Measurements from ENCODE around the gene SEPHS1. TPM values are rescaled to one million over a fixed set of nuclear protein-coding genes. Genes with fewer than 3 reads are reported as not detected.

The SEPHS1 gene
- polyA plus RNA-seq, 1 donor from 2014 or later = 7.9 TPM

DNA sequence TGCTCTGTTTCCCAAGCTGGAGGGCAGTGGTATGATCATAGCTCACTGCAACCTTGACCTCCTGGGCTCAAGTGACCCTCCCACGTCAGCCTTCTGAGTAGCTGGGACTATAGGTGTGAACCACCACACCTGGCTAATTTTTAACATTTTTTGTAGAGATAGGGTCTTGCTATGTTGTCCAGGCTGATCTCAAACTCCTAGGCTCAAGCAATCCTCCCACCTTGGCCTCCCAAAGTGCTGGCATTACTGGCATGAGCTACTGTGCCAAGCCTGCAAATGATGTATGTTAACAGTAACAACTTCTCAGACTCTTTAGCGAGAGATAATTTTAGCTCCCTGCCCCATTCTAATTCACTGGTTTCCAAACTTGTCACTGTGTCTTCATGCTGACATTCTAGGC is 27.7 kb upstream of the SEPHS1 start:
- H3K4me3 Mint-ChIP-seq = no peak overlapping the region
- H3K27ac Mint-ChIP-seq = no peak overlapping the region

DNA sequence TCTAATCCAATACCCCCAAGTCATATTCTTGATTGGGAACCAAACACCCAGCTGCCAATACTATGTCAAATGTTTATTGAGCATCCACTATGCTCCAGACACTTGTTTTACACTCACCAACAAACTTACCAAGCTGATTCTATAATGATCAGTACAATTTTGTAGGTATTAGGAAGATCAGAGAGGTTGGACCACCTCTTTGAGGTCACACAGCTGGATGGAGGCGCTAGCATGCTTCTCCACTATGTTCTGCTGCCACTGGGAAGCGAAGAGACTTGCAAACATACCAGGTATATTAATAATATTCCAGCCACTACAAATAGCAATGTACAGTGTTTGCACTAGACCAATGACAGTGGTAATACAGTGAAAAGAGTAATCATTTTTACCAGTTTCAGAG is 25.6 kb upstream of the SEPHS1 start:
- Mint-ChIP-seq H3K27ac (no peak overlapping the region), H3K4me1 (no peaks in the 10 kb centered on the region)

More for the DNA sequence above, 27.7 kb upstream of the SEPHS1 start:
- H3K27me3 Mint-ChIP-seq = peaks cover 6% of the 10 kb centered on the region
- H3K4me1 Mint-ChIP-seq = no peaks in the 10 kb centered on the region
- no peaks in the 10 kb centered on the region for H3K36me3 Mint-ChIP-seq
- H3K9me3 Mint-ChIP-seq = no peaks in the 10 kb centered on the region

DNA sequence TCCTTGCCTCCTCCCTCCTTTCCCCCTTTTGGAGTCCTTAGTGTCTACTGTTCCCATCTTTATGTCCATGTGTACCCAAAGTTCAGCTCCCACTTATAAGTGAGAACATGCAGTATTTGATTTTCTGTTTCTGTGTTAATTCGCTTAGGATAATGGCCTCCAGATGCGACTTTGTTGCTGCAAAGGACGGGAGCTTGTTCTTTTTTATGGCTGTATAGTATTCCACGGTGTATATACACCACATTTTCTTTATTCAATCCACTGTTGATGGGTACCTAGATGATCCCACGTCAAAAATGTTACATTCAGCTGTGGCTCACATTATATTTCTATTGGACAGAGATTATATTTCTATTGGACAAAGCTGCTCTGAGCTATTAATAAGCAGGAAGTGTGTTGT is 24.4 kb upstream of the SEPHS1 start:
- no peaks in the 10 kb centered on the region for H3K4me1 Mint-ChIP-seq
- no peak overlapping the region for H3K27ac Mint-ChIP-seq

More for the DNA sequence above, 25.6 kb upstream of the SEPHS1 start:
- peaks cover 3% of the 10 kb centered on the region for H3K27me3 Mint-ChIP-seq
- no peaks in the 10 kb centered on the region for H3K9me3 Mint-ChIP-seq
- no peaks in the 10 kb centered on the region for H3K36me3 Mint-ChIP-seq
- H3K4me3 Mint-ChIP-seq = no peak overlapping the region

DNA sequence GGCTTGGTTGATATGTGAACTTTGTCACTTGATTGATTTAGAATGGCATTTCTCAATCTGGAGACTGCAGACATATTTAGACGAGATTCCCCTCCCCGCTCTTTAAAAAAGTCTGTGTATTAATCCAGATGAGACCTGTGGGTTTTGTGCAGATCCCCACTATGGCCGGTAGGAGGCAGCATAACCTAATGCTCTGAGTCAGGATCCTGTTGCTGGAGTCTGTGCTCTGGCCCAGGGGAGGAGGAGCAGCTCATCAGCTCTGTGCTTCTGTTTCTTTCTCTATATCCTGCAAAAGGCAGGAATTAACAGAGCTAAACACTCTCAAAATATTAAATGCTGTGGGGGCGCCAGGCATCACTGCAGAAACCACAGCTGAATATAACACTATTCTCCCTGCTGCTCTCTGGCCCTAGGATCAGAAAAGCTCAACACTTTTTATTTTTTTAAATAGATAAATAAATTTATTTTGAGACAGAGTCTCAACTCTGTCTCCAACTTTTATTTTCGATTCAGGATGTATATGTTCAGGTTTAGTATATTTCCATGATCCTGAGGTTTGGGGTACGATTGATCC is 23.9 kb upstream of the SEPHS1 start:
- Mint-ChIP-seq H3K36me3 (no peaks in the 10 kb centered on the region), H3K9me3 (no peaks in the 10 kb centered on the region), H3K27me3 (no peaks in the 10 kb centered on the region), H3K4me1 (no peaks in the 10 kb centered on the region), H3K27ac (no peak overlapping the region), H3K4me3 (no peak overlapping the region)

More for the DNA sequence above, 24.4 kb upstream of the SEPHS1 start:
- Mint-ChIP-seq H3K27me3 (no peaks in the 10 kb centered on the region), H3K4me3 (no peak overlapping the region), H3K9me3 (no peaks in the 10 kb centered on the region), H3K36me3 (no peaks in the 10 kb centered on the region)

DNA sequence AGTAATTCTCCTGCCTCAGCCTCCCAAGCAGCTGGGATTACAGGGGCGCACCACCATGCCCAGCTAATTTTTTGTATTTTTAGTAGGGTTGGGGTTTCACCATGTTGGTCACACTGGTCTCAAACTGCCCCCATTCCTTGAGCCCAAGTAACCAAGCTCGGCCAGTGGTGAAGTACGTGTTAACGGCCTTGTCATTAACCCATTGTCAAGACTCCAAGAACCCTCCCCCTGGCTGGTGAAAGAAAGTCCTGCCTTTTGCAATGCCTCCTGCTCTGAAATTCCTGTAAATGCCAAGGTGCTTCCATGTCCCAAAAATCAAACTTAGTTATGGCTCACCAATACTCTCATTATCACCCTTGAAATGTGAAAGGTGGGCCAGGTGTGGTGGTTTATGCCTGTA is 18.8 kb upstream of the SEPHS1 start:
- Mint-ChIP-seq H3K27ac (peak overlapping the region in 1 of 3 donors; percentile 35), H3K9me3 (no peaks in the 10 kb centered on the region), H3K36me3 (peaks cover 1% of the 10 kb centered on the region), H3K4me1 (no peaks in the 10 kb centered on the region), H3K4me3 (no peak overlapping the region), H3K27me3 (peaks cover 3% of the 10 kb centered on the region)

DNA sequence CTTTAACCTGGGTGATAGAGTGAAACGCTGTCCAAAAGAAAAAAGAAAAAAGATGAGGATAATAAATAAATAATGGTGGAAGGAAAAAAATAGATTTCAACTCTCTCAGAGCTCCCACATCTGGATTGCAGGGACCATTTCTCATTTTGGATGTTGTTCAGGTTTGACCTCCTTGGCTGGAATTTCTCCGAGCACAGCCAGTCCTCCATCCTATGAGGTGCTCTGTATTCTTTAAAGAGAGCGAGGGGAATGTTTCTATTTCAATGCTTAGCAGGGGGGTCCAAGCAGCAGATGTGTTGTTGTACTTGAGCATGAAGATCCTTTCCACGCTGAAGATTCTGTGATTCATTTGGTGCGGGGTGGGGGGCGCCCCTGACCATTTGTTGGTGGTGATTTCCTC is 17.7 kb upstream of the SEPHS1 start:
- Mint-ChIP-seq H3K36me3 (peaks cover 1% of the 10 kb centered on the region), H3K27me3 (peaks cover 5% of the 10 kb centered on the region), H3K9me3 (no peaks in the 10 kb centered on the region), H3K4me3 (no peak overlapping the region), H3K4me1 (no peaks in the 10 kb centered on the region), H3K27ac (no peak overlapping the region)

DNA sequence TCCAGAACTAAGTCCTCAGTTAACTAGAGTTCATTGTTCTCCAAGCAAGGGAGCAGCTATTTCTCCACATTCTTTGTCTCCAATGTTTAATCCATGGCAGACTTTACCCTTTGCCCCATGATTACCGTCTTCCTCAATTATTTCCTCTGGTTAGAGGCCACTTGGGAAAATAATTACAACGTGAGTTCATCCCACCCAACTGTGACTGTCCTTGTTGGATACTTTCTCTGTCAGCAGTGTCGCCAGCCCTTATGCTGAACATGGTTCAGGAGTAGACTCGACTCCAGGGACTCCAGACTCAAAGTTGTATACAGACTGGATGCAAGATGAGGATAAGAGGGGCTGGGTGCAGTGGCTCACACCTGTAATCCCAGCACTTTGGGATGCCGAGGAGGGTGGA is 17.1 kb upstream of the SEPHS1 start:
- Mint-ChIP-seq H3K36me3 (peaks cover 1% of the 10 kb centered on the region), H3K27me3 (peaks cover 5% of the 10 kb centered on the region), H3K4me3 (no peak overlapping the region), H3K27ac (no peak overlapping the region), H3K4me1 (no peaks in the 10 kb centered on the region), H3K9me3 (no peaks in the 10 kb centered on the region)

DNA sequence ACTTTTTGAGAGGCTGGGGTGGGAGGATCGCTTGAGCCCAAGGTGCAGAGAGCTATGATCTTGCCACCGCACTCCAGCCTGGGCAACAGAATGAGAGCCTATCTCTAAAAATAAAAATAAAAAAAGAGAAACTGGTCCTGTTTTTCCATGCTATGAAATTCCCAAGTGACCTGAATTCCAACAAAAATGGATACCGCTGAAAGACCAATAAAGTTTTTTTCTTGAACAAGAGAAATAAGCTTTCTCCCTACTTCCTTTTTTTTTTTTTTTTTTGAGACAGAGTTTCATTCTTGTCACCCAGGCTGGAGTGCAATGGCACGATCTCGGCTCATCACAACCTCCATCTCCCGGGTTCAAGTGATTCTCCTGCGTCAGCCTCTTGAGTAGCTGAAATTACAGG is 12.5 kb upstream of the SEPHS1 start:
- Mint-ChIP-seq H3K9me3 (no peaks in the 10 kb centered on the region), H3K4me3 (no peak overlapping the region), H3K27me3 (peaks cover 8% of the 10 kb centered on the region), H3K36me3 (peaks cover 1% of the 10 kb centered on the region), H3K4me1 (no peaks in the 10 kb centered on the region), H3K27ac (no peak overlapping the region)

DNA sequence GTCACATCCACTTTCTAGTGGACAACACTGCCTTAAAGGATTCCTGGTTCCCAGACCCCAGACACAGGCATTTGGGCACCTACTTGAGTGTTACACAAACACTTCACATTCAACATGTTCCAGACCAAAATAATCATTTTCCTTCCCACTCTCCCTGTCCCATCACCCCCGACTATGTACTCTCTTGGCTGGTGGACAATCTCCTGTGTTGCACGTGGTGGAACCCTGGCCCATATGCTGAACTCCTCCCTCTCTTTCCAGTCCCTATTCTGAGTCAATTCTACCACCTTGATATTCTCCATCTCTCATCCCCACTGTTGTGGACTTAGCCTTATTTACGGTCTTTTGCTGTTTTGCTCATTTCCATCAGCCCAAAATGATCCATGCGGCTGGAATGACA is 8.3 kb upstream of the SEPHS1 start:
- H3K4me1 Mint-ChIP-seq = peaks cover 2 to 9% (median 6%) of the 10 kb centered on the region in 3 donors
- H3K27ac Mint-ChIP-seq = no peak overlapping the region
- no peaks in the 10 kb centered on the region for H3K36me3 Mint-ChIP-seq
- H3K9me3 Mint-ChIP-seq = no peaks in the 10 kb centered on the region
- no peak overlapping the region for H3K4me3 Mint-ChIP-seq
- peaks cover 21% of the 10 kb centered on the region for H3K27me3 Mint-ChIP-seq

DNA sequence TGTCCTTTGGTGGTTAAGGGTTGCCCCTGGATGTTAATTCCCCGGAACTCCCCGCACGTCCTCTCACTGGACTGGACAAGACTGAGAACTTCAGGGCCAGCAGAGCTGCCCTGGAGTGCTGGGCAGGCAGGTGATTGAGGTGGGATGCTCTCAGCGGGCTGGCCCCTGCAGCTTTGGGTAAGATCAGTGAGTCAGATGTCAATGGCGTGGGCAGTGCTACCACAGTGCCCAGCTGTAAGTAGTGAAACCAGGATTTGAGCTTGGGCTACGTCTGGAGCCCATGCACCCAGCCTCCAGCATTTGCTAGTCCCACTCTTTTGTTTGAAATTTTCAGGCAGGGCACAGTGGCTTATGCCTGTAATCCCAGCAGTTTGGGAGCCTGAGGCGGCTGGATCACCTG is 6.7 kb upstream of the SEPHS1 start:
- Mint-ChIP-seq H3K27ac (peak overlapping the region in 1 of 3 donors; percentile 59), H3K4me1 (peaks cover 2 to 16% (median 11%) of the 10 kb centered on the region in 3 donors), H3K36me3 (no peaks in the 10 kb centered on the region), H3K27me3 (peaks cover 23% of the 10 kb centered on the region), H3K4me3 (no peak overlapping the region), H3K9me3 (no peaks in the 10 kb centered on the region)

DNA sequence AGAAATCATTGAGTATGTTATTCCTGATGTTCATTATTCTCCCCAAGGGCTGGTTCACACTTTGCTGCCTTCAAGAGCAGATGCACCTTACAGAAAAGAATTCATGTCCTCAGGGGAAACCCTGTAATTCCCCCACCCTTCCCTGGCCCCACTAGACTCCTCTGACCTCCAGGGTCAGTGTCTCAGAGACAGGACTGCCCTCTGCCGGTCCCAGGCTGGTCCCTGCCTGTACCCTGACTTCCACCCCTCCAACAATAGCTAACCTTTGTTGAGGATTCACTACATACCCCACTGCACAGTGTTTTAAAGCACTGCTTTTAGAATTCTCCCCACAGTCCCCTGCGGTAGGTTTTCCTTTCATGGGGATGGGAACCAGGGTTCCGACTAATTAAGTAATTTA is 4.4 kb upstream of the SEPHS1 start:
- Mint-ChIP-seq H3K9me3 (no peaks in the 10 kb centered on the region), H3K4me3 (peak overlapping the region in 1 of 4 donors; percentile 67), H3K36me3 (no peaks in the 10 kb centered on the region), H3K27me3 (peaks cover 25% of the 10 kb centered on the region), H3K27ac (no peak overlapping the region), H3K4me1 (peaks cover 5 to 22% (median 17%) of the 10 kb centered on the region in 3 donors)

DNA sequence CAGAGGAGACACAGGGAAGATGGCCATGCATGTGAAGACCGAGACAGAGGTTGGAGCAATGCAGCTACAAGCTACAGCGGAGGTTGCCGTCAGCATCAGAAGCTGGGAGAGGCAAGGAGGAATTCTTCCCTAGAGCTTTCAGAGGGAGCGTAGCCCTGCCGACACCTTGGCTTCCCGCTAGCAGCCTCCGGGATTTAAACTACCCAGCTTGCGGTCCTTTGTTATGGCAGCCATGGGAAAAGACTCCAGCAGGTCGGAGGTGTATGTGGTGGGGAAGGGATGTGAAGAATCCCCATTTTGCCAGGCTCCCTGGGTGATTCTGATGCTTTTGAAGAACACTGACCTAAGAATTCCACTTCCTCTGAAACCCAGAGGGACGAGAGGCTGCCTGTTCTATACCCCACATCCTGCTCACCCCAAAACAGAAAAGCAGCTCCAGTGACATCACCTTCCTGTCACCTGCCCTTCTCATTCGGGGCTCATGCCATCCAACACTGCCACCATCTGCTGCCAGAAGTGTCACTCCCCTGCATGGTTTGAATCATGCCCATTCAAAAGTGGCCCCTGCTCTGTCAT is 3.3 kb upstream of the SEPHS1 start:
- H3K36me3 Mint-ChIP-seq = no peaks in the 10 kb centered on the region
- H3K27ac Mint-ChIP-seq = peak overlapping the region in 1 of 3 donors; percentile 31
- H3K4me1 Mint-ChIP-seq = peaks cover 9 to 27% (median 22%) of the 10 kb centered on the region in 3 donors
- no peaks in the 10 kb centered on the region for H3K9me3 Mint-ChIP-seq
- H3K4me3 Mint-ChIP-seq = peak overlapping the region in 1 of 4 donors; percentile 67
- peaks cover 25% of the 10 kb centered on the region for H3K27me3 Mint-ChIP-seq

DNA sequence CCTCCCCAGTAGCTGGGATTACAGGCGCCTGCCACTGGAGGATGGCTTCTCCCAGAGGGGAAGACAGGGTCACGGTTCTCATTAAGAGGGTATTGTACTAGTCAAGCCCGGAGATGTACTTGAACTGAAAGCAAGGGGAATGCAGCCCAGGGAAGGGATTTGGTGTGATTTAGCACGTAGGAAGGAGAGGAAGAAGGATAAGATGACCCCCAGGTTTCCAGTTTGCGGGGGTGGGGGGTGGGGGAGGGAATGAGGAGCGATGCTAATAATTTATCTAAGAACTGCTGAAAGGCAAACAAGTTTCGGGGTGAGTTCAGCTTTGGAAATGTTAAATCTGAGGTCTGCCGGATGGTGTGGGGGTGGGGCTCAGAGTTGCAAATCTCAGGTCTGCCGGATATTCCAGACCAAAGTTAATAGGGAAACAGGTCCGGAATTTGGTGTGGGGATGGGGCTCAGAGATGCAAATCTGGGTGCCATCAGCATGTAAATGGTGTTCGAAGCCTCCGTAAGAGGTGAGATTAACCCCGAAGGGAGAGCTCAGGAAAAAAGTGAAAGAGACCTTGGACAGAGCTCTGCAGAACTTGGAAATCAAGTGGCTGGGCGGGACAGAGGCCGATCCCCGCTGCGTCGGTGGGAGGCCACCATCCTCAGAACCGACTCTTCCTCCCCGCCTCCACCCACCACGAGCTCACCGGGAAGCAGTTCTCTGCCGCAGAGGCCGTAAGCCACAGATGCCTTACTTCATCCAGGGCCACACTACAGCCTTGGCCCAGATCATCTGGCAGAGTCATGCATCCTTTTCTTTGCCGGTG is 1.6 kb upstream of the SEPHS1 start:
- Mint-ChIP-seq H3K9me3 (no peaks in the 10 kb centered on the region), H3K27ac (peak overlapping the region in 2 of 3 donors; percentile 71 to 83), H3K27me3 (peaks cover 20% of the 10 kb centered on the region), H3K36me3 (peaks cover 3% of the 10 kb centered on the region), H3K4me1 (peaks cover 13 to 39% (median 25%) of the 10 kb centered on the region in 3 donors), H3K4me3 (peak overlapping the region; percentile 91 to 97 (median 94))

DNA sequence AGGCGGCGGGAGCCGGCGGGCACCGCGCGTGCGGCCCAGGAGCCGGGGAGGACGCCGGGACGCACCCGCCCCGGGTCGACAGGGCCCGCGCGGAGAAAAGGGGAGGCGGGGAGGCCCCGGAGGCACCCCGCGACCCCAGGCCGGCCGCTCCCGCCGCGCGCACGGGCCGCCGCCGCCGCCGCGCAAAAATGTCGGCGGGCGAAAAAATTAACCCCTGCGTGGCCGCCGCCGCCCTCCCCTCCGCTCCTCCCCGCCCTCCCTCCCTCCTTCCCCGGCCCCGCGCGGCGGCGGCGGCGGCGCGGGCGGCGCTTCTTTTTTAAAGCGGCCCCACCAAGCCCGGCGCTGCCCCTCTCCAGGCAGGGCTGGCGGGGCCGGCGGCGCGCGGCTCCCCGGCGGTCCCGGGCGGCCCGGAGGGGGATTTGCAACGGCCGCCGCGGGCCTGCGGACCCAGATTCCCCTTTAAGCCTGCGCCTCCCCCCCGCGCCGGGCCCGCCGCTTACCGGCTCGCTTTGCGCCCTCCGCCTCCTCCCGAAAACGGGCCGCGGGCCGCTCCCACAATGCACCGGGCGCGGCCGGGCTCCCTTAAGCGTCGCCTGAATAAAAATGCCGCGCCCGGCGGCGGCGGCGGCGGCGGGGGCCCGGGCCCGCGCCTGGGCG is 465 bp downstream of the SEPHS1 start:
- H3K4me3 Mint-ChIP-seq = peak overlapping the region; percentile 47 to 97 (median 63)
- no peaks in the 10 kb centered on the region for H3K9me3 Mint-ChIP-seq
- peaks cover 11% of the 10 kb centered on the region for H3K27me3 Mint-ChIP-seq
- peaks cover 13 to 43% (median 25%) of the 10 kb centered on the region in 3 donors for H3K4me1 Mint-ChIP-seq
- H3K36me3 Mint-ChIP-seq = peaks cover 3% of the 10 kb centered on the region
- H3K27ac Mint-ChIP-seq = peak overlapping the region in 1 of 3 donors; percentile 94

DNA sequence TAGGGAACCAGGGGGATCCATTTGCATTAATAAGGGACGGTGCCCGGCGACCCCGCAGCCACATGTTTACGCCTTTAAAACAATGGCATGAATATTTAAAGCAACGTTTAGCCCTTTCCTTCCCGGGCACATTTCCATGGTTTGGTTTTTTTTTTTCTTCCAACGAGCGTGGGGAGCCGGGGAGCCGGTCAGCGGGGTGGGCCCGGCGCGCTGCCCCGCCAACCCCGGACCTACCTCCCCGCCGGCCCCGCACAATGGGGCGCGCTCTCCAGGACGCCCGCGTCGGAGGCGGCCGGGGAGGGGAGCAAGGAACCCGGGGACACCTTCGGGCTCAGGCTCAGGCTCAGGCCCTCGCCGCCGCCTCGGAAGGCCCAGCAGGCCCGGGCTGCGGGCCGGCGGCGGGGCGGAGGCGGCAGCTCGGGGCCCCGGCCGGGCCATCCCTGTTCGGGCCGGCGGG is 1.0 kb downstream of the SEPHS1 start:
- Mint-ChIP-seq H3K4me1 (peaks cover 14 to 39% (median 25%) of the 10 kb centered on the region in 3 donors), H3K36me3 (peaks cover 3% of the 10 kb centered on the region), H3K27me3 (peaks cover 6% of the 10 kb centered on the region), H3K9me3 (no peaks in the 10 kb centered on the region), H3K27ac (peak overlapping the region; percentile 69 to 86 (median 86)), H3K4me3 (peak overlapping the region; percentile 74 to 96 (median 90))
